ENCODE results near the gene EFCAB8. TPM values are rescaled to one million over a fixed set of nuclear protein-coding genes. Genes with fewer than 3 reads are reported as not detected.

EFCAB8 gene
- total RNA-seq, 2 experiments from 2014 or later, result not detected

DNA sequence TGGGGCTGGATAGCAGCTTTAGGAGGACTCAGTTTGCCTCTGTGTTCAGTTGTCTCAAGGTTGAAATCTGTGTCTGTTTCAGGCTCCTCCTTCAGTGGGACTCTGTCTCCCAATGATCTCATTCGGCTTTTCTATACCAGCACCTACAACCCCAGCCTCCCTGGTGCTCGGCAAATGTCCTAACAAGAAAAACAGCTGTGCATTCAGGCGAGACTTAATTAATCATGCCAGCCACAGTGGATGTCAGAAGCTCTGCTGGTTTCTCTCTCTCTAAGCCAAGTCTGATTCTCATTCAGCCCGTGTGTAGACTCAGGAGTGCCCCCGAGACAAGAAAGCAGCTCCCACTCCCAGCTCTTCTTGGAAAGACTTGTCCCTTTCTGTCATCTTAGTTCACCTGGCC, 98.7 kb downstream of the EFCAB8 start:
- no peaks in the 10 kb centered on the region for H4K20me1 ChIP-seq (ENCODE audit: insufficient read depth, low read length)

DNA sequence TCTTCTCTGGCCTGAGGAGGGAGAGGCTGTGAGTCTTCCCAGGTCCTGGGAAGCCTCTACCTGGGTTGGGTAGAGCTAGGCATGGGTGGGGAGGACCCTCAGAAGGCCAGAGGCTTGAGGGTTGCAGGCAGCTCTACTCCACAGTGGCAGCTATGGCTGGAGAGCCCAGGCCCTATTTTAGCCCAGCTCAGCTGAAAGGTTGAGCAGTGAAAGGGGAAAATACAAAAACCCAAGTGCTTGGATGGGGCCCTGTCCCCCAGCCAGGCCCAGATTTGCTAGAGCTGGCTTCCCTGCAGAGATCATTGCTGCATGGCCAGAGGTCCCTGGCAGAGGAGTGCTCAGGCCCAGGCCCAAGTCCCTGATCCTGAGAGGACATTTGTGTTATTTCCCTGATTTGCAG, 99.9 kb downstream of the EFCAB8 start:
- Histone ChIP-seq H2AFZ (ENCODE audit: low read length) (no peak overlapping the region), H3K4me2 (ENCODE audit: low read length) (no peak overlapping the region), H3K4me3 (ENCODE audit: low read depth, low read length, poor library complexity, severe bottlenecking) (no peak overlapping the region), H3K9me2 (ENCODE audit: insufficient read depth, low read length) (no peaks in the 10 kb centered on the region), H4K20me1 (ENCODE audit: insufficient read depth, low read length) (no peaks in the 10 kb centered on the region), H3K27ac (ENCODE audit: low read depth, low read length, poor library complexity, severe bottlenecking) (no peak overlapping the region), H3K36me3 (ENCODE audit: insufficient read depth, low read length) (no peaks in the 10 kb centered on the region), H3K4me1 (ENCODE audit: insufficient read depth, low read length, poor library complexity, severe bottlenecking) (no peaks in the 10 kb centered on the region), H3K79me2 (ENCODE audit: insufficient read depth, low read depth, low read length) (no peaks in the 10 kb centered on the region), H3K9me3 (ENCODE audit: low read length) (peaks cover 11% of the 10 kb centered on the region)
- TF ChIP-seq EZH2phosphoT487 (IDR thresholded peaks at IDR 0.05; ENCODE audit: borderline replicate concordance, low read depth, low read length), result no peak
- TF ChIP-seq, protein P1, sequence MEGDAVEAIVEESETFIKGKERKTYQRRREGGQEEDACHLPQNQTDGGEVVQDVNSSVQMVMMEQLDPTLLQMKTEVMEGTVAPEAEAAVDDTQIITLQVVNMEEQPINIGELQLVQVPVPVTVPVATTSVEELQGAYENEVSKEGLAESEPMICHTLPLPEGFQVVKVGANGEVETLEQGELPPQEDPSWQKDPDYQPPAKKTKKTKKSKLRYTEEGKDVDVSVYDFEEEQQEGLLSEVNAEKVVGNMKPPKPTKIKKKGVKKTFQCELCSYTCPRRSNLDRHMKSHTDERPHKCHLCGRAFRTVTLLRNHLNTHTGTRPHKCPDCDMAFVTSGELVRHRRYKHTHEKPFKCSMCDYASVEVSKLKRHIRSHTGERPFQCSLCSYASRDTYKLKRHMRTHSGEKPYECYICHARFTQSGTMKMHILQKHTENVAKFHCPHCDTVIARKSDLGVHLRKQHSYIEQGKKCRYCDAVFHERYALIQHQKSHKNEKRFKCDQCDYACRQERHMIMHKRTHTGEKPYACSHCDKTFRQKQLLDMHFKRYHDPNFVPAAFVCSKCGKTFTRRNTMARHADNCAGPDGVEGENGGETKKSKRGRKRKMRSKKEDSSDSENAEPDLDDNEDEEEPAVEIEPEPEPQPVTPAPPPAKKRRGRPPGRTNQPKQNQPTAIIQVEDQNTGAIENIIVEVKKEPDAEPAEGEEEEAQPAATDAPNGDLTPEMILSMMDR (conservative IDR thresholded peaks at IDR 0.05; ENCODE audit: low read length), result no peak
- BruUV-seq (replicated peaks), result no TSS peak
- intact Hi-C loops (cut with micrococcal nuclease; ENCODE audit: unreplicated experiment), result no loop called here
- ChIA-PET POLR2A (no interaction called here), CTCF (ENCODE audit: unreplicated experiment) (no interaction called here)
- no peak for DNase-seq (ENCODE audit: low spot score)

More for the DNA sequence above, 98.7 kb downstream of the EFCAB8 start:
- Histone ChIP-seq H3K9me2 (ENCODE audit: insufficient read depth, low read length) (no peaks in the 10 kb centered on the region), H3K79me2 (ENCODE audit: insufficient read depth, low read depth, low read length) (no peaks in the 10 kb centered on the region), H3K27ac (ENCODE audit: low read depth, low read length, poor library complexity, severe bottlenecking) (no peak overlapping the region), H3K4me2 (ENCODE audit: low read length) (no peak overlapping the region), H3K4me1 (ENCODE audit: insufficient read depth, low read length, poor library complexity, severe bottlenecking) (no peaks in the 10 kb centered on the region), H3K36me3 (ENCODE audit: insufficient read depth, low read length) (no peaks in the 10 kb centered on the region), H3K4me3 (ENCODE audit: low read depth, low read length, poor library complexity, severe bottlenecking) (no peak overlapping the region), H3K9me3 (ENCODE audit: low read length) (peaks cover 11% of the 10 kb centered on the region), H2AFZ (ENCODE audit: low read length) (no peak overlapping the region)
- CTCF ChIA-PET (ENCODE audit: unreplicated experiment), result no interaction called here
- BruUV-seq (replicated peaks), result no TSS peak
- POLR2A ChIA-PET, result no interaction called here
- no peak for DNase-seq (ENCODE audit: low spot score)
- intact Hi-C loops (cut with micrococcal nuclease; ENCODE audit: unreplicated experiment), result no loop called here
- no peak for TF ChIP-seq EZH2phosphoT487 (IDR thresholded peaks at IDR 0.05; ENCODE audit: borderline replicate concordance, low read depth, low read length)
- TF ChIP-seq, protein P1 (conservative IDR thresholded peaks at IDR 0.05; ENCODE audit: low read length), result no peak

DNA sequence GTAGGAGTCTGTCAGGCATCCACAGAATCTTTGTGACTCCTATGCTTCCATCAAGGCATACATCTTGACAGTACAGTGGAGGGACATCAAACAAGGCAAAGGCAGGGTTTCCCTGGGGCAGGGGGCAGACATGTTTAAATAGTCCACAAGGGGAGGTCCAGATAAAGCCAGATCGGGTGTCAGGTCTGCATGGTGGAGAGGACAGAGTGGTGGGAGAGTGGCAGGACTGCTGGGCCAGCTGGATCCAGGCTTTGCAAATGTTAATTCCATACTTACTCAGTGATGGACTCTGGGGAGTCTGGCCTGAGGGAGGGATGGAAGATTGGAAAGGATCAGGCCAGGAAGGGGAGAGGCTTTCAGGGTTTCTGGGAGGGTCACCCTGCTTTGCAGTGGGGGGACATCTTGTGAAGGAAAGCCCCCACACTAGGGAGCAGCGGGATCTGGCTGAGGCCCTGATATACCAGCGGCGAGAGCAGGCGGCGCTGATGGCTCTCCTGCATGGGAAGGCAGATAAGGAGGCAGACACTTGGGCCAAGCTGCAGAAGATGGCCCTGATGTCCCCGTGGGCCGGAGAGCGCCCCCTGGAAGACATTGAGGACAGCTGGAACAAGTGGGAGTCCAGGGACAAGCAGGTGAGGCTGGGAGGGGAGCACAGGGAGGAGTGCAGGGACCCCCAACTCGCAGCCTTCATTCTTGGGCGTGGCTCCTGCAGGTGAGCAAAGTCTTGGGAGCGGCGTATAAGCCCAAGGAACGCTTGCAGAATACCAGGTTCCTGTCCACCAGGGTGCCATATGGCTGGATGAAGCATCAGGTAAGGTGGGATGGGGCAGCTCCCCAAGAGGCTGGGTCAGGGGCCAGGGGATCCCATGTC, 100.9 kb downstream of the EFCAB8 start:
- POLR2A ChIA-PET, result no interaction called here
- Histone ChIP-seq H2AFZ (ENCODE audit: low read length) (no peak overlapping the region), H4K20me1 (ENCODE audit: insufficient read depth, low read length) (no peaks in the 10 kb centered on the region), H3K36me3 (ENCODE audit: insufficient read depth, low read length) (no peaks in the 10 kb centered on the region), H3K4me2 (ENCODE audit: low read length) (no peak overlapping the region), H3K4me1 (ENCODE audit: insufficient read depth, low read length, poor library complexity, severe bottlenecking) (no peaks in the 10 kb centered on the region), H3K79me2 (ENCODE audit: insufficient read depth, low read depth, low read length) (no peaks in the 10 kb centered on the region), H3K27ac (ENCODE audit: low read depth, low read length, poor library complexity, severe bottlenecking) (no peak overlapping the region), H3K9me2 (ENCODE audit: insufficient read depth, low read length) (no peaks in the 10 kb centered on the region), H3K4me3 (ENCODE audit: low read depth, low read length, poor library complexity, severe bottlenecking) (no peak overlapping the region), H3K9me3 (ENCODE audit: low read length) (peaks cover 11% of the 10 kb centered on the region)
- intact Hi-C loops (cut with micrococcal nuclease; ENCODE audit: unreplicated experiment), result no loop called here
- no peak for TF ChIP-seq EZH2phosphoT487 (IDR thresholded peaks at IDR 0.05; ENCODE audit: borderline replicate concordance, low read depth, low read length)
- TF ChIP-seq, protein P1 (conservative IDR thresholded peaks at IDR 0.05; ENCODE audit: low read length), result no peak
- CTCF ChIA-PET (ENCODE audit: unreplicated experiment), result no interaction called here
- DNase-seq (ENCODE audit: low spot score), result no peak
- no TSS peak for BruUV-seq (replicated peaks)

Data from OCI-LY7 (cell line).